Measurements from ENCODE around the gene AUNIP.

The AUNIP gene

DNA sequence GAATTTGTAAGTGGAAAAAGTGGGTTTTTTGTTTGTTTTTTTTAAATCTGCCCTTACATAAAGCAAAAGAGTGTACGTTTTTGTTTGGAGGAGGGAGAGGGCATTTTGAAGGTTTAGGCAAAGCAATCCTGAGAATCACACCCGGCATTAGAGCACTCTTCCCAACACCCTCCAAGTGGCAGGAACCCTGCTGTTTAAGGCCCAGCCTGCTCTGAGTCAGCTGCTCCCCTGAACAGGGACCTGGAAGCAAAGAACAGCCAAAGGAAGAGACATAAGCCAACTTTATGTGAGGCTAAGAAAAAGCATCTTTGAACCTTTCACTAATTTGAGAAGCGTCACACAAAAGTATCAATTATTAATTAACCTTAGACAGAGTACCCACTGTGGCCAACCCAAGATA, 22.6 kb downstream of the AUNIP start:
- Histone ChIP-seq H3F3A (ENCODE audit: insufficient read depth) (no peaks in the 10 kb centered on the region; the same call in 1 of the 2 replicates), H3K27ac (ENCODE audit: low read depth, low read length) (no peak overlapping the region), H3K4me3 (ENCODE audit: insufficient read depth, low read length, poor library complexity, severe bottlenecking) (no peak overlapping the region), H3K9me3 (ENCODE audit: insufficient read depth, low read length) (no peaks in the 10 kb centered on the region), H3K9ac (ENCODE audit: low read length) (no peak overlapping the region), H3K4me2 (ENCODE audit: low read depth, low read length, poor library complexity, severe bottlenecking) (no peak overlapping the region), H3K9me2 (replicated peaks; ENCODE audit: insufficient read depth, low read length) (no peaks in the 10 kb centered on the region), H3K79me2 (ENCODE audit: insufficient read depth, low read length) (0 out of 2 replicates have a peak, but pooled peaks cover under 1% of the 10 kb centered on the region), H3K27me3 (ENCODE audit: low read length) (no peaks in the 10 kb centered on the region), H2AFZ (ENCODE audit: low read depth, low read length, severe bottlenecking) (no peak overlapping the region), H4K20me1 (ENCODE audit: low read depth, low read length) (no peaks in the 10 kb centered on the region; the same call in 1 of the 2 replicates), H3K36me3 (ENCODE audit: low read length) (no peaks in the 10 kb centered on the region)
- TF ChIP-seq EZH2phosphoT487 (conservative IDR thresholded peaks at IDR 0.05; ENCODE audit: low read length), result no peak
- TF ChIP-seq, protein P1, sequence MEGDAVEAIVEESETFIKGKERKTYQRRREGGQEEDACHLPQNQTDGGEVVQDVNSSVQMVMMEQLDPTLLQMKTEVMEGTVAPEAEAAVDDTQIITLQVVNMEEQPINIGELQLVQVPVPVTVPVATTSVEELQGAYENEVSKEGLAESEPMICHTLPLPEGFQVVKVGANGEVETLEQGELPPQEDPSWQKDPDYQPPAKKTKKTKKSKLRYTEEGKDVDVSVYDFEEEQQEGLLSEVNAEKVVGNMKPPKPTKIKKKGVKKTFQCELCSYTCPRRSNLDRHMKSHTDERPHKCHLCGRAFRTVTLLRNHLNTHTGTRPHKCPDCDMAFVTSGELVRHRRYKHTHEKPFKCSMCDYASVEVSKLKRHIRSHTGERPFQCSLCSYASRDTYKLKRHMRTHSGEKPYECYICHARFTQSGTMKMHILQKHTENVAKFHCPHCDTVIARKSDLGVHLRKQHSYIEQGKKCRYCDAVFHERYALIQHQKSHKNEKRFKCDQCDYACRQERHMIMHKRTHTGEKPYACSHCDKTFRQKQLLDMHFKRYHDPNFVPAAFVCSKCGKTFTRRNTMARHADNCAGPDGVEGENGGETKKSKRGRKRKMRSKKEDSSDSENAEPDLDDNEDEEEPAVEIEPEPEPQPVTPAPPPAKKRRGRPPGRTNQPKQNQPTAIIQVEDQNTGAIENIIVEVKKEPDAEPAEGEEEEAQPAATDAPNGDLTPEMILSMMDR (IDR thresholded peaks at IDR 0.05; ENCODE audit: insufficient read depth, low read length, poor library complexity, severe bottlenecking), result no peak

- H3K4me2 ChIP-seq (ENCODE audit: low read depth, low read length, poor library complexity, severe bottlenecking), result no peak overlapping the region
- H2AFZ ChIP-seq (ENCODE audit: low read depth, low read length, severe bottlenecking), result no peak overlapping the region
- H3K4me3 ChIP-seq (ENCODE audit: insufficient read depth, low read length, poor library complexity, severe bottlenecking), result no peak overlapping the region
- no peaks in the 10 kb centered on the region for H3K79me2 ChIP-seq (ENCODE audit: insufficient read depth, low read length)
- H3K9me2 ChIP-seq (replicated peaks; ENCODE audit: insufficient read depth, low read length), result no peaks in the 10 kb centered on the region
- no peaks in the 10 kb centered on the region; the same call in 1 of the 2 replicates for H4K20me1 ChIP-seq (ENCODE audit: low read depth, low read length)
- H3K27me3 ChIP-seq (ENCODE audit: low read length), result no peaks in the 10 kb centered on the region
- H3K9ac ChIP-seq (ENCODE audit: low read length), result no peak overlapping the region
- peaks cover 4% of the 10 kb centered on the region; the same call in 1 of the 2 replicates for H3K36me3 ChIP-seq (ENCODE audit: low read length)
- TF ChIP-seq, protein P1 (IDR thresholded peaks at IDR 0.05; ENCODE audit: insufficient read depth, low read length, poor library complexity, severe bottlenecking), result no peak
- no peak for TF ChIP-seq EZH2phosphoT487 (conservative IDR thresholded peaks at IDR 0.05; ENCODE audit: low read length)
- no peak overlapping the region for H3K27ac ChIP-seq (ENCODE audit: low read depth, low read length)
- no peaks in the 10 kb centered on the region; the same call in 1 of the 2 replicates for H3F3A ChIP-seq (ENCODE audit: insufficient read depth)
- no peaks in the 10 kb centered on the region for H3K9me3 ChIP-seq (ENCODE audit: insufficient read depth, low read length)
Observed at GRCh38 chr1:25834894-25835293, 24.4 kb downstream of the AUNIP start.

GRCh38 chr1:25833158-25833557, 26.1 kb downstream of the AUNIP start:
- H3K9me3 ChIP-seq (ENCODE audit: insufficient read depth, low read length), result no peaks in the 10 kb centered on the region

More at GRCh38 chr1:25833158-25833557, 26.1 kb downstream of the AUNIP start:
- Histone ChIP-seq H3K4me2 (ENCODE audit: low read depth, low read length, poor library complexity, severe bottlenecking) (no peak overlapping the region), H3K36me3 (ENCODE audit: low read length) (peaks cover 7% of the 10 kb centered on the region; the same call in 1 of the 2 replicates), H3K27ac (ENCODE audit: low read depth, low read length) (no peak overlapping the region), H3K4me3 (ENCODE audit: insufficient read depth, low read length, poor library complexity, severe bottlenecking) (no peak overlapping the region), H2AFZ (ENCODE audit: low read depth, low read length, severe bottlenecking) (no peak overlapping the region), H4K20me1 (ENCODE audit: low read depth, low read length) (no peaks in the 10 kb centered on the region; the same call in 1 of the 2 replicates), H3F3A (ENCODE audit: insufficient read depth) (no peaks in the 10 kb centered on the region; the same call in 1 of the 2 replicates), H3K27me3 (ENCODE audit: low read length) (no peaks in the 10 kb centered on the region), H3K9ac (ENCODE audit: low read length) (no peak overlapping the region), H3K79me2 (ENCODE audit: insufficient read depth, low read length) (no peaks in the 10 kb centered on the region), H3K9me2 (replicated peaks; ENCODE audit: insufficient read depth, low read length) (no peaks in the 10 kb centered on the region)
- TF ChIP-seq, protein P1 (IDR thresholded peaks at IDR 0.05; ENCODE audit: insufficient read depth, low read length, poor library complexity, severe bottlenecking), result no peak
- no peak for TF ChIP-seq EZH2phosphoT487 (conservative IDR thresholded peaks at IDR 0.05; ENCODE audit: low read length)
